ENCODE data around the gene ASAP2.

ASAP2 gene

GRCh38 chr2:9416267-9416961 lies 209.8 kb downstream of the ASAP2 start:
- TF ChIP-seq EZH2 (IDR thresholded peaks at IDR 0.05; ENCODE audit: borderline replicate concordance, low read length) = no peak
- TF ChIP-seq CTCF (IDR thresholded peaks at IDR 0.05; ENCODE audit: low read length) = no peak
- H2AFZ ChIP-seq (ENCODE audit: low read length) = no peak overlapping the region
- H3K36me3 ChIP-seq (ENCODE audit: insufficient read depth, low read length) = peaks cover 48% of the 10 kb centered on the region
- H4K20me1 ChIP-seq (ENCODE audit: insufficient read depth, low read length) = no peaks in the 10 kb centered on the region
- no peaks in the 10 kb centered on the region for H3K9me3 ChIP-seq (ENCODE audit: low read length)
- H3K4me1 ChIP-seq (ENCODE audit: insufficient read depth, low read length, severe bottlenecking) = peaks cover 14% of the 10 kb centered on the region
- no peaks in the 10 kb centered on the region for H3K27me3 ChIP-seq (ENCODE audit: insufficient read depth, low read length)
- no peak overlapping the region for H3K9ac ChIP-seq (ENCODE audit: low read length)
- no peak overlapping the region for H3K4me2 ChIP-seq (ENCODE audit: low read length)
- no peaks in the 10 kb centered on the region for H3F3A ChIP-seq (ENCODE audit: insufficient read depth, low read length)
- H3K9me2 ChIP-seq (ENCODE audit: low read depth, low read length) = no peaks in the 10 kb centered on the region
- H3K79me2 ChIP-seq (ENCODE audit: insufficient read depth, low read length) = 0 out of 2 replicates have a peak, but pooled peaks cover 16% of the 10 kb centered on the region
- H3K27ac ChIP-seq (ENCODE audit: low read depth, low read length, poor library complexity, severe bottlenecking) = no peak overlapping the region
- H3K4me3 ChIP-seq (ENCODE audit: low read depth, low read length, poor library complexity, severe bottlenecking) = no peak overlapping the region

- Histone ChIP-seq H3K79me2 (ENCODE audit: insufficient read depth, low read length) (peaks cover 21% of the 10 kb centered on the region), H3K4me3 (ENCODE audit: low read depth, low read length, poor library complexity, severe bottlenecking) (no peak overlapping the region), H2AFZ (ENCODE audit: low read length) (no peak overlapping the region), H3F3A (ENCODE audit: insufficient read depth, low read length) (no peaks in the 10 kb centered on the region), H3K36me3 (ENCODE audit: insufficient read depth, low read length) (peaks cover 45% of the 10 kb centered on the region), H3K4me1 (ENCODE audit: insufficient read depth, low read length, severe bottlenecking) (peaks cover 19% of the 10 kb centered on the region), H3K9me3 (ENCODE audit: low read length) (no peaks in the 10 kb centered on the region), H3K4me2 (ENCODE audit: low read length) (no peak overlapping the region), H3K27ac (ENCODE audit: low read depth, low read length, poor library complexity, severe bottlenecking) (no peak overlapping the region), H3K9me2 (ENCODE audit: low read depth, low read length) (no peaks in the 10 kb centered on the region), H4K20me1 (ENCODE audit: insufficient read depth, low read length) (no peaks in the 10 kb centered on the region), H3K9ac (ENCODE audit: low read length) (no peak overlapping the region), H3K27me3 (ENCODE audit: insufficient read depth, low read length) (no peaks in the 10 kb centered on the region)
- no peak for TF ChIP-seq EZH2 (IDR thresholded peaks at IDR 0.05; ENCODE audit: borderline replicate concordance, low read length)
- no peak for TF ChIP-seq CTCF (IDR thresholded peaks at IDR 0.05; ENCODE audit: low read length)
These were observed 210.3 kb downstream of the ASAP2 start for GRCh38 chr2:9416962-9417316.

GRCh38 chr2:9417725-9418124 lies 211.1 kb downstream of the ASAP2 start:
- Histone ChIP-seq H3K36me3 (ENCODE audit: insufficient read depth, low read length) (peaks cover 41% of the 10 kb centered on the region), H3K9me2 (ENCODE audit: low read depth, low read length) (no peaks in the 10 kb centered on the region), H3K27me3 (ENCODE audit: insufficient read depth, low read length) (no peaks in the 10 kb centered on the region), H3K4me3 (ENCODE audit: low read depth, low read length, poor library complexity, severe bottlenecking) (no peak overlapping the region), H3K4me2 (ENCODE audit: low read length) (no peak overlapping the region), H4K20me1 (ENCODE audit: insufficient read depth, low read length) (no peaks in the 10 kb centered on the region), H3K9me3 (ENCODE audit: low read length) (no peaks in the 10 kb centered on the region), H3K9ac (ENCODE audit: low read length) (no peak overlapping the region), H3K4me1 (ENCODE audit: insufficient read depth, low read length, severe bottlenecking) (peaks cover 24% of the 10 kb centered on the region), H3K79me2 (ENCODE audit: insufficient read depth, low read length) (peaks cover 26% of the 10 kb centered on the region), H3F3A (ENCODE audit: insufficient read depth, low read length) (no peaks in the 10 kb centered on the region), H3K27ac (ENCODE audit: low read depth, low read length, poor library complexity, severe bottlenecking) (no peak overlapping the region), H2AFZ (ENCODE audit: low read length) (no peak overlapping the region)
- no peak for TF ChIP-seq CTCF (IDR thresholded peaks at IDR 0.05; ENCODE audit: low read length)
